SK-N-SH (cell line): Measurements from ENCODE around the gene EIF4E1B. TPM values are rescaled to one million over a fixed set of nuclear protein-coding genes. Genes with fewer than 3 reads are reported as not detected.

Experiments used
- CTCF ChIA-PET: fragments of 300-600, 350-600 bp; formaldehyde crosslinking; extraction: SDS; loops from one replicate; lab custom pipeline; 2021; lab: Yijun Ruan, JAX
- POLR2A ChIA-PET: fragments of 350-600 bp; sonication (Branson Sonifier 250); formaldehyde crosslinking; extraction: SDS; loops from one replicate; lab custom pipeline; 2020; ENCODE audit warnings: antibody characterized with exemption, inconsistent platforms; lab: Yijun Ruan, JAX
- DNase-seq: peaks from one replicate; pipeline ENCODE4 v3.0.0; 2012
- H2AFZ ChIP-seq: fragments of 200-600 bp; sonication (generic); 2 replicates; pipeline ENCODE4 v1.8.1; 2016; ENCODE audit warnings: antibody characterized with exemption, mild to moderate bottlenecking, low read depth
- H3F3A ChIP-seq: fragments of 200-600 bp; sonication (generic); replicated peaks from 2 replicates; pipeline ENCODE3; 2016; ENCODE audit warnings: antibody characterized with exemption, mild to moderate bottlenecking; ENCODE audit not compliant: insufficient read depth
- H3K27ac ChIP-seq, 2 experiments: fragments of 200-500 bp in 1 of 2; fragments of 200-600 bp in 1 of 2; sonication (Bioruptor generic) in 1 of 2; sonication (generic), shearing (Covaris generic) in 1 of 2; 2 replicates each; pipeline versions ENCODE4 v1.5.1 to v1.6.1; 2014 to 2016; ENCODE audit warnings: low read depth in 2 of 2, inconsistent platforms in 1 of 2, low read length in 1 of 2, mild to moderate bottlenecking in 1 of 2, mixed read lengths in 1 of 2
- H3K27me3 ChIP-seq: fragments of 200-600 bp; sonication (generic), shearing (Covaris generic); 2 replicates; pipeline ENCODE4 v1.6.1; 2016; ENCODE audit warnings: mixed run types; ENCODE audit not compliant: insufficient read depth
- H3K36me3 ChIP-seq, 2 experiments: fragments of 200-500 bp in 1 of 2; fragments of 200-600 bp in 1 of 2; sonication (Bioruptor generic) in 1 of 2; sonication (generic) in 1 of 2; replicated peaks in 1 of 2; 2 replicates each; pipeline versions ENCODE3 to v1.5.1; 2014 to 2016; ENCODE audit warnings: low read length in 1 of 2, mild to moderate bottlenecking in 1 of 2; ENCODE audit not compliant: insufficient read depth in 2 of 2, control insufficient read depth in 1 of 2
- H3K4me1 ChIP-seq, 2 experiments: fragments of 200-500 bp in 1 of 2; fragments of 200-600 bp in 1 of 2; sonication (Bioruptor generic) in 1 of 2; sonication (generic), shearing (Covaris generic) in 1 of 2; 2 replicates each; pipeline versions ENCODE4 v1.5.1 to v1.6.1; 2014 to 2016; ENCODE audit warnings: low read depth in 1 of 2, low read length in 1 of 2, mixed run types in 1 of 2; ENCODE audit not compliant: insufficient read depth in 2 of 2, control insufficient read depth in 1 of 2
- H3K4me2 ChIP-seq: fragments of 200-600 bp; sonication (generic), shearing (Covaris generic); 2 replicates; pipeline ENCODE4 v1.6.1; 2017; ENCODE audit warnings: mixed run types
- H3K4me3 ChIP-seq, 2 experiments: fragments of 200-500 bp in 1 of 2; fragments of 200-600 bp in 1 of 2; sonication (Bioruptor generic) in 1 of 2; sonication (generic), shearing (Covaris generic) in 1 of 2; 2 replicates each; pipeline versions ENCODE4 v1.5.1 to v1.8.1; 2014 to 2016; ENCODE audit warnings: low read depth in 2 of 2, inconsistent platforms in 1 of 2, low read length in 1 of 2, mild to moderate bottlenecking in 1 of 2, mixed read lengths in 1 of 2, moderate library complexity in 1 of 2
- H3K79me2 ChIP-seq: fragments of 200-600 bp; sonication (generic); 2 replicates; pipeline ENCODE4 v1.8.1; 2017; ENCODE audit warnings: mild to moderate bottlenecking; ENCODE audit not compliant: insufficient read depth
- H3K9ac ChIP-seq: fragments of 200-600 bp; sonication (generic); 2 replicates; pipeline ENCODE4 v1.6.1; 2017; ENCODE audit warnings: mixed run types
- H3K9me2 ChIP-seq: fragments of 200-600 bp; sonication (generic); 2 replicates; pipeline ENCODE4 v1.6.1; 2017; ENCODE audit warnings: mixed run types
- H3K9me3 ChIP-seq: fragments of 200-600 bp; sonication (generic); 2 replicates; pipeline ENCODE4 v1.6.1; 2017; ENCODE audit warnings: mixed run types, mild to moderate bottlenecking, moderate library complexity
- H4K20me1 ChIP-seq: fragments of 200-600 bp; sonication (generic); 2 replicates; pipeline ENCODE4 v1.6.1; 2017; ENCODE audit warnings: mild to moderate bottlenecking, mixed run types; ENCODE audit not compliant: insufficient read depth
- CHD2 ChIP-seq: fragments of 150-350 bp; IDR thresholded peaks from 2 replicates; pipeline ENCODE4 v1.6.1; 2018; ENCODE audit warnings: low read length; ENCODE audit not compliant: partially characterized antibody
- CTCF ChIP-seq: fragments of 200-600 bp; sonication (generic); IDR thresholded peaks from 2 replicates; pipeline ENCODE4 v1.6.1; 2017; ENCODE audit warnings: antibody characterized with exemption, mild to moderate bottlenecking, moderate library complexity
- EP300 ChIP-seq, 2 experiments: IDR thresholded peaks; 2 replicates each; pipeline versions ENCODE4 v1.4.0 to v1.6.1; 2012; ENCODE audit warnings: borderline replicate concordance in 1 of 2, low read depth in 1 of 2, low read length in 1 of 2
- EZH2phosphoT487 ChIP-seq: fragments of 200-600 bp; sonication (generic); IDR thresholded peaks from 2 replicates; pipeline ENCODE4 v1.6.1; 2017; ENCODE audit warnings: low read depth, mixed run types, mild to moderate bottlenecking, antibody characterized with exemption, moderate library complexity, borderline replicate concordance
- FOSL2 ChIP-seq: IDR thresholded peaks from 2 replicates; pipeline ENCODE4 v1.4.0; 2012; ENCODE audit warnings: low read depth, mild to moderate bottlenecking, moderate library complexity, borderline replicate concordance
- GABPA ChIP-seq: IDR thresholded peaks from 2 replicates; pipeline ENCODE4 v1.4.0; 2012; ENCODE audit warnings: low read depth, mild to moderate bottlenecking
- JUND ChIP-seq: IDR thresholded peaks from 2 replicates; pipeline ENCODE4 v1.4.0; 2012
- MAX ChIP-seq: IDR thresholded peaks from 2 replicates; pipeline ENCODE4 v1.4.0; 2012; ENCODE audit warnings: low read depth
- MEF2A ChIP-seq: IDR thresholded peaks from 2 replicates; pipeline ENCODE4 v1.4.0; 2012; ENCODE audit warnings: low read depth, borderline replicate concordance
- MXI1 ChIP-seq: IDR thresholded peaks from 2 replicates; pipeline ENCODE4 v1.6.1; 2012; ENCODE audit warnings: mild to moderate bottlenecking, low read depth, low read length, improper control_type of control experiment
- NFIC ChIP-seq: IDR thresholded peaks from 2 replicates; pipeline ENCODE4 v1.4.0; 2012; ENCODE audit warnings: borderline replicate concordance
- PBX3 ChIP-seq: IDR thresholded peaks from 2 replicates; pipeline ENCODE4; 2012
- REST ChIP-seq: IDR thresholded peaks from 2 replicates; pipeline ENCODE4 v1.6.1; 2012; ENCODE audit warnings: mild to moderate bottlenecking, low read depth, low read length, moderate library complexity
- RFX5 ChIP-seq: IDR thresholded peaks from 2 replicates; pipeline ENCODE4 v1.6.1; 2012; ENCODE audit warnings: mild to moderate bottlenecking, improper control_type of control experiment, low read length
- TCF12 ChIP-seq: IDR thresholded peaks from 2 replicates; pipeline ENCODE4 v1.4.0; 2012
- TEAD4 ChIP-seq: IDR thresholded peaks from 2 replicates; pipeline ENCODE4 v1.4.0; 2012; ENCODE audit warnings: mild to moderate bottlenecking, borderline replicate concordance; ENCODE audit not compliant: insufficient read depth
- WGBS: methylation state at CpG from one replicate; pipeline ENCODE4 v1.1.6; 2017; ENCODE audit warnings: low lambda C conversion rate; 5-methylcytosine and 5-hydroxymethylcytosine counted together
- polyA plus RNA-seq, 3 experiments: library from polyadenylated mRNA; depleted of rRNA; stranded (reverse); fragments of >200 nt; gene quantifications; 2 replicates each; pipeline ENCODE4 v1.2.3, GENCODE V29; 2012

Gene EIF4E1B
- polyA plus RNA-seq, 1 of the 3 experiments (the other 2 are of a cell fraction) = not detected

GRCh38 chr5:176601901-176602482, 28.5 kb upstream of the EIF4E1B start:
- 89% methylated on average over 12 of the region's 12 CpGs for WGBS
- CTCF ChIA-PET = interaction anchor here (1.1 kb wide), 1 partner anchor 12 kb away, joined by 3 read pairs; no protein-coding TSS in a partner anchor
- H3K27me3 ChIP-seq = no peaks in the 10 kb centered on the region

GRCh38 chr5:176603091-176603490, 27.4 kb upstream of the EIF4E1B start:
- no peaks in the 10 kb centered on the region for H3K9me2 ChIP-seq
- peaks cover 8% of the 10 kb centered on the region for H3K79me2 ChIP-seq
- H3K4me1 ChIP-seq = peaks cover 0 to 14% of the 10 kb centered on the region in 2 experiments; a peak in 1 of 4 replicates
- no peak overlapping the region for H3K9ac ChIP-seq
- DNase-seq = no peak
- H2AFZ ChIP-seq = no peak overlapping the region
- H3K36me3 ChIP-seq = peaks cover 0 to 5% of the 10 kb centered on the region in 2 experiments
- ChIA-PET CTCF (interaction anchor here (0.7 to 2.1 kb wide), 4 partner anchors 11 to 187 kb away, joined by 3 to 6 read pairs (median 3); partner anchors contain the start of gene CLTB), POLR2A (no interaction called here)
- 84% methylated on average over 2 of the region's 2 CpGs for WGBS
- H4K20me1 ChIP-seq = peaks cover 34% of the 10 kb centered on the region; the same call in 1 of the 2 replicates
- H3K27me3 ChIP-seq = no peaks in the 10 kb centered on the region
- H3F3A ChIP-seq = no peaks in the 10 kb centered on the region
- H3K9me3 ChIP-seq = no peaks in the 10 kb centered on the region
- H3K27ac ChIP-seq = no peak overlapping the region
- H3K4me3 ChIP-seq = no peak overlapping the region
- no peak overlapping the region for H3K4me2 ChIP-seq
- no peak for TF ChIP-seq NFIC
- TF ChIP-seq EP300 (IDR thresholded peaks at IDR 0.05; ENCODE audit: borderline replicate concordance in 1 of 2, low read depth in 1 of 2, low read length in 1 of 2) = no peak
- TF ChIP-seq MAX = no peak
- no peak for TF ChIP-seq GABPA
- TF ChIP-seq FOSL2 = no peak
- TF ChIP-seq CTCF = no peak
- no peak for TF ChIP-seq TCF12
- no peak for TF ChIP-seq TEAD4
- no peak for TF ChIP-seq JUND
- no peak for TF ChIP-seq MEF2A
- TF ChIP-seq RFX5 = no peak
- TF ChIP-seq CHD2 = no peak
- no peak for TF ChIP-seq REST
- no peak for TF ChIP-seq PBX3

More at GRCh38 chr5:176601901-176602482, 28.5 kb upstream of the EIF4E1B start:
- H3K4me3 ChIP-seq = no peak overlapping the region
- no peaks in the 10 kb centered on the region for H3F3A ChIP-seq
- POLR2A ChIA-PET = no interaction called here
- H3K4me1 ChIP-seq = peaks cover 0 to 14% of the 10 kb centered on the region in 2 experiments; a peak in 1 of 4 replicates
- no peak overlapping the region for H3K4me2 ChIP-seq
- H3K27ac ChIP-seq = no peak overlapping the region
- H3K36me3 ChIP-seq = peaks cover 0 to 8% of the 10 kb centered on the region in 2 experiments
- peaks cover 26% of the 10 kb centered on the region; the same call in 1 of the 2 replicates for H4K20me1 ChIP-seq
- 0 out of 2 replicates have a peak, but pooled peaks cover 3% of the 10 kb centered on the region for H3K79me2 ChIP-seq
- no peaks in the 10 kb centered on the region for H3K9me3 ChIP-seq
- H3K9ac ChIP-seq = no peak overlapping the region
- TF ChIP-seq PBX3 (no peak), EZH2phosphoT487 (no peak), JUND (no peak), NFIC (no peak), MXI1 (no peak)
- no peak for DNase-seq
- H3K9me2 ChIP-seq = no peaks in the 10 kb centered on the region
- no peak overlapping the region for H2AFZ ChIP-seq
